Stimulated activated naive CD8-positive, alpha-beta T cell treated with anti-CD3 and anti-CD28 coated beads, Interleukin-15, Interleukin-2, amounts not matched to agents 100 ng/mL and 50 ng/mL, for 24 hours (primary cell): ENCODE data around the gene SAMM50.

ENCODE experiments used
- H3K27ac Mint-ChIP-seq: one replicate; pipeline ENCODE4 v1.8.0; 2021; ENCODE audit warnings: mild to moderate bottlenecking, mixed read lengths
- H3K27me3 Mint-ChIP-seq: one replicate; pipeline ENCODE4 v1.8.0; 2021; ENCODE audit warnings: mixed read lengths
- H3K36me3 Mint-ChIP-seq: one replicate; pipeline ENCODE4 v1.8.0; 2021; ENCODE audit warnings: low read depth, mixed read lengths
- H3K4me1 Mint-ChIP-seq: one replicate; pipeline ENCODE4 v1.8.0; 2021; ENCODE audit warnings: low read depth, mixed read lengths
- H3K4me3 Mint-ChIP-seq: one replicate; pipeline ENCODE4 v1.8.0; 2021; ENCODE audit warnings: mild to moderate bottlenecking, mixed read lengths
- H3K9me3 Mint-ChIP-seq: one replicate; pipeline ENCODE4 v1.8.0; 2021; ENCODE audit warnings: mixed read lengths

SAMM50 gene

GRCh38 chr22:43926349-43926710 lies 28.9 kb upstream of the SAMM50 start:
- H3K4me3 Mint-ChIP-seq, result no peak overlapping the region
- no peak overlapping the region for H3K27ac Mint-ChIP-seq
- H3K4me1 Mint-ChIP-seq, result peaks cover 5% of the 10 kb centered on the region
- peaks cover 26% of the 10 kb centered on the region for H3K27me3 Mint-ChIP-seq
- no peaks in the 10 kb centered on the region for H3K9me3 Mint-ChIP-seq
- H3K36me3 Mint-ChIP-seq, result no peaks in the 10 kb centered on the region

GRCh38 chr22:43928468-43928867 lies 26.8 kb upstream of the SAMM50 start:
- no peaks in the 10 kb centered on the region for H3K4me1 Mint-ChIP-seq
- H3K27ac Mint-ChIP-seq, result no peak overlapping the region
- no peaks in the 10 kb centered on the region for H3K9me3 Mint-ChIP-seq
- peaks cover 20% of the 10 kb centered on the region for H3K27me3 Mint-ChIP-seq
- no peaks in the 10 kb centered on the region for H3K36me3 Mint-ChIP-seq
- H3K4me3 Mint-ChIP-seq, result no peak overlapping the region

DNA sequence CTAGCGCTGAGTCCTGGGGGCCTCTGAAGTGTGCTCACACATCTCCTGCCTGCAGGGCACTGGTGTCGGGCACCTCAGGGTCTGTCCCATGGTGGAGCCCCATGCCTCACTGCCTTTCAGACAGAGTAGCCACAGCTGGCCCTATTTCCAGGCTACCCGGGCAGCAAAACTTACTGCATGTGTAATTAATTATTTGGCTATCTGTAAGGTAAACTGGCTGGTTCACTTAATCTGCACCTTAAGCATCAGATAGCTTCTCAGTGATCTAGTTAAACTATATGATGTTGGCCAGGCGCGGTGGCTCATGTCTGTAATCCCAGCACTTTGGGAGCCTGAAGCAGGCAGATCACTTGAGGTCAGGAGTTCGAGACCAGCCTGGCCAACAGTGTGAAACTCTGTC lies 26.3 kb upstream of the SAMM50 start:
- Mint-ChIP-seq H3K4me3 (no peak overlapping the region), H3K36me3 (no peaks in the 10 kb centered on the region), H3K4me1 (no peaks in the 10 kb centered on the region), H3K27me3 (peaks cover 24% of the 10 kb centered on the region), H3K9me3 (no peaks in the 10 kb centered on the region), H3K27ac (no peak overlapping the region)

DNA sequence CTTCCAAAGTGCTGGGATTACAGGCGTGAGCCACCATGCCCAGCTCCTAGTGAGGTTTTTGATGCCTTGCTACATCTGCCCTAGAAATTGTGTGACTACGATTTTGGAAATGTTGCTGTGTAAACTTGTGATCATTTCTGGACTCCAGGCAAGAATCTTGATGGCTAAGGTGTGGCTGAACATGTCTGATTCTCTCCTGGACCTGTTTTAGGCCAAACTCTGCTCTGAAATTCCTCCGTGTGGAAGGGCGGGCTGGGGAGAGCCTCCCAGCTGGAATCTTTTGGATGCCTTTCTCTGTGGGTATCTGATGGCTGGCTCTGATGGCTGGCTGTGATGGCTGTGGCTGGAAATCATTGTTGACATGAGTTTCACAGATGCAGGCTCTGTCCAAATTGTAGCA lies 23.5 kb upstream of the SAMM50 start:
- H3K27ac Mint-ChIP-seq, result no peak overlapping the region
- H3K4me1 Mint-ChIP-seq, result no peaks in the 10 kb centered on the region
- peaks cover 16% of the 10 kb centered on the region for H3K27me3 Mint-ChIP-seq
- no peaks in the 10 kb centered on the region for H3K9me3 Mint-ChIP-seq
- no peaks in the 10 kb centered on the region for H3K36me3 Mint-ChIP-seq
- H3K4me3 Mint-ChIP-seq, result no peak overlapping the region

DNA sequence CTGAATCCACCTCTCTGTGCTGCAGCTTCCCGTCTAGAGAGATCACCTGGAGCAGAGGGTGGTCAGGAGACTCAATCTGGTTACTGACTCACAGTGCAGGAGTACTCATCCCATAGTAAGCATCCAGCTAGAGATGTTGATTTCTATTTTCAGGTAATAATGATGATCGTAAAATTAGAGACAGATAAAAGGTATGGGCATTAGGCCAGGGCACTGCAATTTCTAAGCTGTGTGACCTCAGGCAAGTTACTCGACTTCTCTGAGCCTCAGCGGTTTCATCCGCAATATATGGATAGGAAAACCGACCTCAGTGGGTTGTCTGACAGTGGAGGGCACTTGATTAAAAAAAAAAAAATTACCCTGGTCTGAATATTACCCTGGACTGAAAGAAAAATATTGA lies 13.8 kb upstream of the SAMM50 start:
- Mint-ChIP-seq H3K36me3 (no peaks in the 10 kb centered on the region), H3K9me3 (no peaks in the 10 kb centered on the region), H3K4me1 (no peaks in the 10 kb centered on the region), H3K27me3 (peaks cover 11% of the 10 kb centered on the region), H3K27ac (no peak overlapping the region), H3K4me3 (no peak overlapping the region)

DNA sequence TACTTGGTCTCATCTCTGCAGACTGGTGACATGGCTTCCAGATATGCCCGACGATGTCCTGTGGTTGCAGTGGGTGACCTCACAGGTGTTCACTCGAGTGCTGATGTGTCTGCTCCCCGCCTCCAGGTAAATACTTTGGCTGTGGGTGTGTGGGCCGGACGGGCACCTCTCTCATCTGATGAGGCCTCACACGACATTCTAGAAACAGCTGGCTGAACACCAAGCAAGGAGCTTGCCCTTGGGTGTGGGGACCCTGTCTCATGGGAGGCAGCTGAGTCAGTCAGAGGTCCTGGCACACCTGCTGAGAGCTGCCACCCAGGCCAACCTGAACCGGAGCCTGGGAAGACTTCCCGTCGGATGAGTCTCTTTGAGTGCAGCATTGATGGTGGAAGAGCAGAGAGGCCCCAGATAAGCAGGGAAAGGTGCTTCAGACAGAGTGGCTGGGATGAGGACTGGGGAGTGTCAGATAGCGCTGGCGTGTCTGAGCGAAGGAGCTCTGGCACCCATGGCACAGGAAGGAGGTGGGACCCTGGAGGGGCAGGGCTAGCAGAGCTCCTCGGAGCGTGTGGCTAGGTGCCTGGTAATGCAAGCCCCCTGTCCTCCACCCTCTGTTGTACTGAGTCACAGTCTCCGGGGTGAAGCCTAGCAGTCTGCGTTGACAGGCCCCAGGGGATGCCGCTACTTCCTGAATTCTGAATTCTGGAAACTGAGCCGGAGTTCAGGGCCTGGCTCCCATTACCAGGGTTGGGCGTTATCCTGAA lies 10.4 kb upstream of the SAMM50 start:
- H3K4me1 Mint-ChIP-seq, result no peaks in the 10 kb centered on the region
- no peaks in the 10 kb centered on the region for H3K9me3 Mint-ChIP-seq
- H3K36me3 Mint-ChIP-seq, result no peaks in the 10 kb centered on the region
- no peak overlapping the region for H3K27ac Mint-ChIP-seq
- H3K27me3 Mint-ChIP-seq, result peaks cover 5% of the 10 kb centered on the region
- no peak overlapping the region for H3K4me3 Mint-ChIP-seq

DNA sequence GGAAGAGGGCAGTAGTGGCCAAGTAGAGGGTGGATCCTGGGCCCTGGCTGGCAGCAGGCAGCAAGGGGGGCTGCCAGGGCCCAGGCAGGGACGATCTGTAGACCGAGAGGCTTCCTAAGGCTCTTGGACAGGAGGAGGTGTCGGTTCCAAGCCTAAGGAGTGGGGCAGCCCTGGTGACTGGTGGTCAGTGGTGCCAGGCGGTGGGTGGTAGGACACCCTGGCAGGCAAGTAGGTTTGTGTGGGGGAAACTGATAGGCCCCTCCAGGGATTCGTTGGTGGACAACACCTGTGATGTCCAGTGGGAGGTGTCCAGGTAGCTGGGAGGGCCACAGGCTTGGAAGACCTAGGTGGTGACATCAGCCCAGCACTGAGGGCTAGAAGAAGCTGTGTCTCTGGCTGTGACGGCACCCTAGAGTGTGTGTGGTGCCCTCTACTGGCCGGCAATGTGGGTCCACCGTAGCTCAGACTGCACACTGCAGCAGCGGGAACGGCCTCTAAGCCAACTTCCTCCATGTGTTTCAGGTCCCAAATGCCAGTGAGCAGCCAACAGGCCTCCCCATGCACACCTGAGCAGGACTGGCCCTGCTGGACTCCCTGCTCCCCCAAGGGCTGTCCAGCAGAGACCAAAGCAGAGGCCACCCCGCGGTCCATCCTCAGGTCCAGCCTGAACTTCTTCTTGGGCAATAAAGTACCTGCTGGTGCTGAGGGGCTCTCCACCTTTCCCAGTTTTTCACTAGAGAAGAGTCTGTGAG lies 9.4 kb upstream of the SAMM50 start:
- no peak overlapping the region for H3K27ac Mint-ChIP-seq
- H3K9me3 Mint-ChIP-seq, result no peaks in the 10 kb centered on the region
- H3K36me3 Mint-ChIP-seq, result no peaks in the 10 kb centered on the region
- no peak overlapping the region for H3K4me3 Mint-ChIP-seq
- no peaks in the 10 kb centered on the region for H3K4me1 Mint-ChIP-seq
- H3K27me3 Mint-ChIP-seq, result peaks cover 5% of the 10 kb centered on the region

DNA sequence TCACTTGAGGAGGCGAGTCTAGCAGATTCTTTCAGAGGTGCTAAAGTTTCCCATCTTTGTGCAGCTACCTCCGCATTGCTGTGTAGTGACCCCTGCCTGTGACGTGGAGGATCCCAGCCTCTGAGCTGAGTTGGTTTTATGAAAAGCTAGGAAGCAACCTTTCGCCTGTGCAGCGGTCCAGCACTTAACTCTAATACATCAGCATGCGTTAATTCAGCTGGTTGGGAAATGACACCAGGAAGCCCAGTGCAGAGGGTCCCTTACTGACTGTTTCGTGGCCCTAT lies 8.9 kb upstream of the SAMM50 start:
- H3K4me1 Mint-ChIP-seq, result no peaks in the 10 kb centered on the region
- no peak overlapping the region for H3K4me3 Mint-ChIP-seq
- no peaks in the 10 kb centered on the region for H3K36me3 Mint-ChIP-seq
- H3K9me3 Mint-ChIP-seq, result no peaks in the 10 kb centered on the region
- peaks cover 5% of the 10 kb centered on the region for H3K27me3 Mint-ChIP-seq
- no peak overlapping the region for H3K27ac Mint-ChIP-seq

- Mint-ChIP-seq H3K36me3 (no peaks in the 10 kb centered on the region), H3K9me3 (no peaks in the 10 kb centered on the region), H3K27me3 (peaks cover 6% of the 10 kb centered on the region), H3K27ac (no peak overlapping the region), H3K4me1 (peaks cover 2% of the 10 kb centered on the region), H3K4me3 (no peak overlapping the region)
These were observed 6.3 kb upstream of the SAMM50 start for GRCh38 chr22:43948836-43949406.

- Mint-ChIP-seq H3K9me3 (no peaks in the 10 kb centered on the region), H3K27me3 (peaks cover 6% of the 10 kb centered on the region), H3K27ac (no peak overlapping the region), H3K4me3 (no peak overlapping the region), H3K36me3 (no peaks in the 10 kb centered on the region), H3K4me1 (peaks cover 15% of the 10 kb centered on the region)
These were observed 3.9 kb upstream of the SAMM50 start for GRCh38 chr22:43951391-43951790.

DNA sequence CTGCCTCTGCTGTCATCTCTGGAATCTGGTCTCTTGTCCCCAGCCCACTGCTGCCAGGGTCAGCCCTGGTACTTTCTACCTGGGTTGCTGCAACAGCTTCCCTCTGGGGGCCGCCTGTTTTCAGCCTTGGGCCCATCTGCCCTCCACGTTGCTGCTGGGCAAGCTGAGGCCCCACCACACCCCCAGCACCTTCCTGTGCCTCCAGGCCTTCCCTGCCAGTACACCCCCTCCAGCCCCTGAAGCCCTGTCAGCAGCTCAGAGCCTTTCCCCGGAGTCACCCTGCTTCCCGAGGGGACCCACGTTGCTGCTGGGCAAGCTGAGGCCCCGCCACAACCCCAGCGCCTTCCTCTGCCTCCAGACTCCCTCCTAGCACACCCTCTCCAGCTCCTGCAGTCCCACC lies 3.3 kb upstream of the SAMM50 start:
- H3K27ac Mint-ChIP-seq, result no peak overlapping the region
- no peak overlapping the region for H3K4me3 Mint-ChIP-seq
- peaks cover 20% of the 10 kb centered on the region for H3K4me1 Mint-ChIP-seq
- H3K36me3 Mint-ChIP-seq, result no peaks in the 10 kb centered on the region
- no peaks in the 10 kb centered on the region for H3K9me3 Mint-ChIP-seq
- H3K27me3 Mint-ChIP-seq, result peaks cover 6% of the 10 kb centered on the region

- Mint-ChIP-seq H3K27me3 (peaks cover 6% of the 10 kb centered on the region), H3K4me1 (peaks cover 32% of the 10 kb centered on the region), H3K27ac (peak overlapping the region; percentile 43), H3K9me3 (no peaks in the 10 kb centered on the region), H3K4me3 (peak overlapping the region; percentile 94), H3K36me3 (peaks cover 7% of the 10 kb centered on the region)
These were observed 1.1 kb upstream of the SAMM50 start for GRCh38 chr22:43953988-43954785.

GRCh38 chr22:43955883-43956782 lies 891 bp downstream of the SAMM50 start:
- H3K36me3 Mint-ChIP-seq, result peaks cover 14% of the 10 kb centered on the region
- H3K27me3 Mint-ChIP-seq, result peaks cover 6% of the 10 kb centered on the region
- no peaks in the 10 kb centered on the region for H3K9me3 Mint-ChIP-seq
- H3K4me1 Mint-ChIP-seq, result peaks cover 37% of the 10 kb centered on the region
- peak overlapping the region; percentile 94 for H3K4me3 Mint-ChIP-seq
- peak overlapping the region; percentile 88 for H3K27ac Mint-ChIP-seq

- Mint-ChIP-seq H3K27ac (no peak overlapping the region), H3K27me3 (peaks cover 3% of the 10 kb centered on the region), H3K36me3 (peaks cover 14% of the 10 kb centered on the region), H3K9me3 (no peaks in the 10 kb centered on the region), H3K4me3 (peak overlapping the region; percentile 94), H3K4me1 (peaks cover 37% of the 10 kb centered on the region)
These were observed 1.7 kb downstream of the SAMM50 start for GRCh38 chr22:43956805-43957463.
